GM12878 (cell line): ENCODE results near the gene CTIF. TPM values are rescaled to one million over a fixed set of nuclear protein-coding genes. Genes with fewer than 3 reads are reported as not detected.

Experiments used
- ATAC-seq: fragments of 200-7000 bp; cut with Tn5 transposase; 3 replicates; pipeline ENCODE4 v1.9.1; 2020; ENCODE audit warnings: mild to moderate bottlenecking, moderate library complexity
- BruUV-seq: library from RNA; stranded (reverse); fragments of 400-500 nt; replicated peaks from 2 replicates; lab custom pipeline; 2021; lab: Mats Ljungman, UMichigan
- CTCF ChIA-PET: fragments of 300-600 bp; sonication (Branson Sonifier 250); formaldehyde crosslinking; extraction: SDS; loops from one replicate; lab custom pipeline; 2021; ENCODE audit warnings: inconsistent platforms; lab: Yijun Ruan, JAX
- POLR2A ChIA-PET: fragments of 350-600 bp; formaldehyde crosslinking; extraction: SDS; loops from one replicate; lab custom pipeline; 2021; ENCODE audit warnings: inconsistent platforms; lab: Charles Lee
- RAD21 ChIA-PET: fragments of 300-600 bp; sonication (Branson Sonifier 250); formaldehyde crosslinking; loops from one replicate; lab custom pipeline; 2023; ENCODE audit warnings: antibody characterized with exemption; ENCODE audit not compliant: unreplicated experiment; lab: Charles Lee
- SMC1A ChIA-PET: fragments of 300-600 bp; sonication (Branson Sonifier 250); formaldehyde crosslinking; loops from one replicate; lab custom pipeline; 2023; ENCODE audit not compliant: unreplicated experiment, uncharacterized antibody; lab: Charles Lee
- DNase-seq: peaks from one replicate; pipeline ENCODE4 v3.0.0-alpha.2; 2011; ENCODE audit warnings: low read depth, low spot score
- FAIRE-seq: peaks from 3 replicates; lab custom pipeline; 2011; peaks lifted over from hg19 to GRCh38; lab: Jason Lieb, UNC
- H2AFZ ChIP-seq: 2 replicates; pipeline ENCODE4 v1.6.0; 2011; ENCODE audit warnings: low read depth, low read length, control low read depth; ENCODE audit not compliant: control insufficient read depth
- H3K27ac ChIP-seq: 2 replicates; pipeline ENCODE4 v1.5.1; 2011; ENCODE audit warnings: control low read depth; ENCODE audit not compliant: control insufficient read depth, insufficient read depth
- H3K27me3 ChIP-seq, 2 experiments: replicated peaks in 1 of 2; 2 replicates each; pipeline versions ENCODE4 v1.6.0 to v1.6.1; 2011; ENCODE audit warnings: low read length in 1 of 2; ENCODE audit not compliant: control insufficient read depth in 2 of 2, insufficient read depth in 2 of 2
- H3K36me3 ChIP-seq, 2 experiments: 2 replicates each; pipeline ENCODE4 v1.5.1; 2011; ENCODE audit warnings: low read length in 1 of 2; ENCODE audit not compliant: control insufficient read depth in 2 of 2, insufficient read depth in 2 of 2
- H3K4me1 ChIP-seq: 2 replicates; pipeline ENCODE4 v1.6.1; 2011; ENCODE audit warnings: mild to moderate bottlenecking, low read length, moderate library complexity, mixed read lengths; ENCODE audit not compliant: control insufficient read depth, insufficient read depth
- H3K4me2 ChIP-seq: 2 replicates; pipeline ENCODE4 v1.6.0; 2011; ENCODE audit warnings: control low read depth; ENCODE audit not compliant: control insufficient read depth, insufficient read depth
- H3K4me3 ChIP-seq: fragments of 200-600 bp; sonication (generic); 2 replicates; pipeline ENCODE4 v1.5.1; 2016
- H3K79me2 ChIP-seq: 2 replicates; pipeline ENCODE4 v1.6.0; 2011; ENCODE audit warnings: low read length; ENCODE audit not compliant: control insufficient read depth, insufficient read depth
- H3K9ac ChIP-seq: 2 replicates; pipeline ENCODE4 v1.8.0; 2011; ENCODE audit warnings: low read length, control low read depth, mixed read lengths; ENCODE audit not compliant: control insufficient read depth, insufficient read depth
- H3K9me3 ChIP-seq: replicated peaks from 3 replicates; pipeline ENCODE4 v1.5.1; 2011; ENCODE audit warnings: mild to moderate bottlenecking, low read length; ENCODE audit not compliant: control insufficient read depth, insufficient read depth
- H4K20me1 ChIP-seq: 2 replicates; pipeline ENCODE4 v1.6.0; 2011; ENCODE audit not compliant: control insufficient read depth, insufficient read depth
- BCL11A ChIP-seq: IDR thresholded peaks from 2 replicates; pipeline ENCODE4 v1.6.1; 2011; ENCODE audit warnings: low read depth, low read length
- E2F4 ChIP-seq: IDR thresholded peaks from 2 replicates; pipeline ENCODE4 v1.6.1; 2012; ENCODE audit warnings: low read depth, low read length, improper control_type of control experiment
- ETV6 ChIP-seq, 2 experiments: fragments of 450-650 bp in 1 of 2; IDR thresholded peaks in 1 of 2; conservative IDR thresholded peaks in 1 of 2; 2 replicates each; pipeline ENCODE4 v1.6.1; 2014; ENCODE audit warnings: antibody characterized with exemption in 1 of 2, borderline replicate concordance in 1 of 2, low read depth in 1 of 2, mild to moderate bottlenecking in 1 of 2, moderate library complexity in 1 of 2
- FOS ChIP-seq: IDR thresholded peaks from 3 replicates; pipeline ENCODE4 v1.6.1; 2011; ENCODE audit warnings: borderline replicate concordance; ENCODE audit not compliant: insufficient read length; ENCODE audit errors: extremely low read depth
- MEF2A ChIP-seq: IDR thresholded peaks from 2 replicates; pipeline ENCODE4 v1.6.1; 2011; ENCODE audit warnings: low read depth, mild to moderate bottlenecking, low read length, moderate library complexity; ENCODE audit not compliant: insufficient read depth
- NR2C2 ChIP-seq: IDR thresholded peaks from 2 replicates; pipeline ENCODE4 v1.6.1; 2011; ENCODE audit warnings: borderline replicate concordance, low read depth; ENCODE audit not compliant: control insufficient read depth, insufficient read length
- RAD21 ChIP-seq: IDR thresholded peaks from 2 replicates; pipeline ENCODE4 v1.6.1; 2011; ENCODE audit warnings: mild to moderate bottlenecking, low read depth, low read length, moderate library complexity; ENCODE audit not compliant: insufficient read depth
- REST ChIP-seq: IDR thresholded peaks from 2 replicates; pipeline ENCODE4 v1.6.1; 2012; ENCODE audit warnings: mild to moderate bottlenecking, low read depth, low read length
- RFX5 ChIP-seq: IDR thresholded peaks from 2 replicates; pipeline ENCODE4 v1.6.1; 2011; ENCODE audit warnings: low read depth, low read length, improper control_type of control experiment
- SMARCA5 ChIP-seq: fragments of 450-650 bp; IDR thresholded peaks from 2 replicates; pipeline ENCODE4 v1.6.1; 2017; ENCODE audit warnings: mild to moderate bottlenecking
- YY1 ChIP-seq: IDR thresholded peaks from 2 replicates; pipeline ENCODE4 v1.6.1; 2011; ENCODE audit warnings: low read depth, mild to moderate bottlenecking, low read length
- WGBS: methylation state at CpG from one replicate; pipeline ENCODE4 v1.1.6; 2016; ENCODE audit warnings: low lambda C conversion rate; ENCODE audit not compliant: insufficient replicate concordance, insufficient coverage; ENCODE audit errors: missing lambda C conversion rate; 5-methylcytosine and 5-hydroxymethylcytosine counted together
- in situ Hi-C: fragments of 300-500 bp; cut with MboI; formaldehyde crosslinking; loops from 9 replicates; pipeline ENCODE4 v1.14.3; 2018; ENCODE audit warnings: mixed read lengths
- intact Hi-C: fragments of 100-400 bp; cut with micrococcal nuclease; formaldehyde crosslinking; loops from one replicate; pipeline ENCODE4 v1.14.2; 2022; ENCODE audit not compliant: unreplicated experiment
- polyA plus RNA-seq, 11 experiments: library from polyadenylated mRNA; depleted of rRNA in 4 of 11; unstranded in 6 of 11; stranded (reverse) in 5 of 11; fragments of >200 nt; fragmentation: Nextera tagmentation in 4 of 11; fragmentation: Illumina TruSeq in 1 of 11; extraction: Ambion mirVana in 4 of 11; extraction: Trizol in 1 of 11; gene quantifications; 1 replicate in 1 of 11; 2 replicates in 10 of 11; pipeline versions ENCODE4 v1.2.1 to v1.2.3, GENCODE V29; 2011 to 2016; ENCODE audit warnings: inconsistent platforms in 2 of 11, missing spikeins in 2 of 11, low read depth in 1 of 11
- total RNA-seq, 4 experiments: library from RNA; depleted of rRNA in 3 of 4; stranded (reverse); fragments of >200 nt in 3 of 4; fragmentation: Illumina TruSeq in 1 of 4; extraction: Trizol in 1 of 4; gene quantifications; 2 replicates each; pipeline versions ENCODE4 v1.2.1 to v1.2.3, GENCODE V29; 2013 to 2021

The CTIF gene
- total and polyA plus RNA-seq, 10 of the 15 experiments (the other 5 are each of a cell fraction or from before 2014, with no cell fraction given), result 0.06 to 11.6 (median 2.5) TPM

- no peaks in the 10 kb centered on the region for H3K79me2 ChIP-seq
- no peak overlapping the region for H3K4me3 ChIP-seq
- no TSS peak for BruUV-seq
- ChIA-PET CTCF (interaction anchor here (1.2 to 1.4 kb wide), 3 partner anchors 10 to 183 kb away, joined by 3 read pairs; no protein-coding TSS in a partner anchor), RAD21 (no interaction called here), SMC1A (no interaction called here), POLR2A (no interaction called here)
- no peak overlapping the region for H2AFZ ChIP-seq
- in situ Hi-C loops, result no loop called here
- H4K20me1 ChIP-seq, result no peaks in the 10 kb centered on the region
- H3K4me1 ChIP-seq, result 0 out of 2 replicates have a peak, but pooled peaks cover 2% of the 10 kb centered on the region
- no peaks in the 10 kb centered on the region; a peak in 1 of 4 replicates for H3K36me3 ChIP-seq
- no peak overlapping the region for H3K27ac ChIP-seq
- H3K4me2 ChIP-seq, result no peak overlapping the region
- no peak for DNase-seq
- no peak overlapping the region for H3K9ac ChIP-seq
- H3K9me3 ChIP-seq, result no peaks in the 10 kb centered on the region
- FAIRE-seq, result no peak
- TF ChIP-seq FOS (no peak), ETV6 (conservative IDR thresholded peaks at IDR 0.05 in 1 of 2, IDR thresholded peaks at IDR 0.05 in 1 of 2; ENCODE audit: borderline replicate concordance in 1 of 2, low read depth in 1 of 2) (no peak), RAD21 (no peak), MEF2A (no peak), E2F4 (no peak), RFX5 (no peak), REST (no peak), NR2C2 (no peak), BCL11A (no peak), YY1 (no peak), SMARCA5 (no peak)
- TF ChIP-seq, all 136 proteins: peak for 0
- 73% methylated on average over 4 of the region's 4 CpGs for WGBS
- intact Hi-C loops, result no loop called here
- no peaks in the 10 kb centered on the region for H3K27me3 ChIP-seq
- no peak for ATAC-seq
Observed at GRCh38 chr18:48858676-48859075, 319.8 kb downstream of the CTIF start.
